HG03064 (cell line): ENCODE measurements around the gene FAM219B.
"Not testable (repeated sequence)": the region's sequence is repeated elsewhere in the genome, so short reads cannot be mapped to it uniquely, and the experiment has no call there.

ENCODE experiments used
- ATAC-seq: cut with Tn5 transposase; IDR thresholded peaks from one replicate; pipeline ENCODE4 v1.9.1; 2021; ENCODE audit warnings: low read depth; ENCODE audit not compliant: unreplicated experiment

Gene FAM219B

GRCh38 chr15:74906450-74907162 is at the start of gene FAM219B:
Gene FAM219B (minus strand): TSS chr15:74906851. CDS start chr15:74906800, 51 bp downstream.
- ATAC-seq, result peak; percentile 65

GRCh38 chr15:74955796-74956647 is 49.4 kb upstream of the FAM219B start:
- ATAC-seq, result peak; percentile 35

- no peak for ATAC-seq
These were observed 48.4 kb upstream of the FAM219B start for GRCh38 chr15:74955017-74955416.

- no peak for ATAC-seq
These were observed 47.9 kb upstream of the FAM219B start for GRCh38 chr15:74954515-74954914.

- no peak for ATAC-seq
These were observed 44.4 kb upstream of the FAM219B start for GRCh38 chr15:74951006-74951405.

- no peak for ATAC-seq
These were observed 43.6 kb upstream of the FAM219B start for GRCh38 chr15:74950078-74950908.

- ATAC-seq, result peak; percentile 84
These were observed 31.1 kb upstream of the FAM219B start, which contains the start of gene COX5A for GRCh38 chr15:74937590-74938371. Gene COX5A (minus strand): TSS chr15:74938073. CDS start chr15:74938014, 59 bp downstream.

GRCh38 chr15:74937272-74937589 is 30.6 kb upstream of the FAM219B start:
- no peak for ATAC-seq

GRCh38 chr15:74935193-74935592 is 28.5 kb upstream of the FAM219B start:
- not testable (repeated sequence) for ATAC-seq

GRCh38 chr15:74933573-74933972 is 26.9 kb upstream of the FAM219B start:
- ATAC-seq, result no peak

GRCh38 chr15:74928771-74929198 is 22.1 kb upstream of the FAM219B start:
- no peak for ATAC-seq

GRCh38 chr15:74924525-74924924 is 17.9 kb upstream of the FAM219B start:
- ATAC-seq, result no peak

- ATAC-seq, result no peak
These were observed 13.8 kb upstream of the FAM219B start for GRCh38 chr15:74920456-74920855.

- ATAC-seq, result no peak
These were observed 11.0 kb upstream of the FAM219B start for GRCh38 chr15:74917676-74918075.

GRCh38 chr15:74913799-74914198 is 7.1 kb upstream of the FAM219B start:
- ATAC-seq, result not testable (repeated sequence)

- no peak for ATAC-seq
These were observed 6.4 kb upstream of the FAM219B start for GRCh38 chr15:74913041-74913440.

- ATAC-seq, result no peak
These were observed 2.0 kb upstream of the FAM219B start for GRCh38 chr15:74908635-74909034.

- no peak for ATAC-seq
These were observed 666 bp upstream of the FAM219B start for GRCh38 chr15:74907163-74907870.

GRCh38 chr15:74906067-74906449 is 593 bp downstream of the FAM219B start:
- ATAC-seq, result peak; percentile 28
